Measurements from ENCODE around the gene KRTAP10-3. TPM values are rescaled to one million over a fixed set of nuclear protein-coding genes. Genes with fewer than 3 reads are reported as not detected.

The KRTAP10-3 gene
- polyA plus RNA-seq, 1 of the 3 experiments (the other 2 are of a cell fraction), result not detected

GRCh38 chr21:44585892-44586291 is 27.3 kb upstream of the KRTAP10-3 start:
- CTCF ChIA-PET, result no interaction called here
- no peaks in the 10 kb centered on the region for H3F3A ChIP-seq (replicated peaks; ENCODE audit: insufficient read depth)
- H2AFZ ChIP-seq (ENCODE audit: low read depth), result no peak overlapping the region
- H3K79me2 ChIP-seq (ENCODE audit: insufficient read depth), result no peaks in the 10 kb centered on the region
- no peaks in the 10 kb centered on the region for H3K9me3 ChIP-seq
- TF ChIP-seq USF2 (IDR thresholded peaks at IDR 0.05; ENCODE audit: borderline replicate concordance, low read depth, low read length) (no peak), YY1 (IDR thresholded peaks at IDR 0.05; ENCODE audit: low read depth) (no peak), SIN3A (IDR thresholded peaks at IDR 0.05; ENCODE audit: borderline replicate concordance, low read depth, low read length) (no peak), CTCF (IDR thresholded peaks at IDR 0.05) (no peak)
- H3K27me3 ChIP-seq (ENCODE audit: insufficient read depth), result no peaks in the 10 kb centered on the region; the same call in 1 of the 2 replicates
- peaks cover 0 to 5% of the 10 kb centered on the region in 2 experiments; a peak in 1 of 4 replicates for H3K4me1 ChIP-seq (ENCODE audit: control insufficient read depth in 1 of 2, insufficient read depth in 2 of 2, low read depth in 1 of 2, low read length in 1 of 2)
- no peak overlapping the region for H3K9ac ChIP-seq
- no peaks in the 10 kb centered on the region for H4K20me1 ChIP-seq (ENCODE audit: insufficient read depth)
- no peaks in the 10 kb centered on the region for H3K36me3 ChIP-seq (replicated peaks in 1 of 2; ENCODE audit: control insufficient read depth in 1 of 2, insufficient read depth in 2 of 2, low read length in 1 of 2)
- no peak overlapping the region for H3K4me2 ChIP-seq
- no peak overlapping the region for H3K27ac ChIP-seq (ENCODE audit: low read depth in 2 of 2, low read length in 1 of 2)
- H3K9me2 ChIP-seq, result no peaks in the 10 kb centered on the region
- DNase-seq, result no peak
- 4% methylated on average over 3 of the region's 3 CpGs for WGBS (ENCODE audit: low lambda C conversion rate)
- POLR2A ChIA-PET, result no interaction called here
- no peak overlapping the region for H3K4me3 ChIP-seq (ENCODE audit: low read depth in 2 of 2, low read length in 1 of 2)

- Histone ChIP-seq H3F3A (replicated peaks; ENCODE audit: insufficient read depth) (no peaks in the 10 kb centered on the region), H3K9me3 (no peaks in the 10 kb centered on the region), H3K79me2 (ENCODE audit: insufficient read depth) (no peaks in the 10 kb centered on the region), H3K4me2 (no peak overlapping the region), H3K27ac (ENCODE audit: low read depth in 2 of 2, low read length in 1 of 2) (no peak overlapping the region), H4K20me1 (ENCODE audit: insufficient read depth) (no peaks in the 10 kb centered on the region), H3K4me3 (ENCODE audit: low read depth in 2 of 2, low read length in 1 of 2) (no peak overlapping the region), H3K4me1 (ENCODE audit: control insufficient read depth in 1 of 2, insufficient read depth in 2 of 2, low read depth in 1 of 2, low read length in 1 of 2) (peaks cover 0 to 10% of the 10 kb centered on the region in 2 experiments; a peak in 1 of 4 replicates), H2AFZ (ENCODE audit: low read depth) (no peak overlapping the region), H3K9ac (no peak overlapping the region), H3K9me2 (no peaks in the 10 kb centered on the region), H3K36me3 (replicated peaks in 1 of 2; ENCODE audit: control insufficient read depth in 1 of 2, insufficient read depth in 2 of 2, low read length in 1 of 2) (no peaks in the 10 kb centered on the region), H3K27me3 (ENCODE audit: insufficient read depth) (no peaks in the 10 kb centered on the region; the same call in 1 of the 2 replicates)
- CTCF ChIA-PET, result interaction anchor here (2.5 kb wide), 1 partner anchor 210 kb away, joined by 8 read pairs; no protein-coding TSS in a partner anchor
- TF ChIP-seq TEAD4 (IDR thresholded peaks at IDR 0.05; ENCODE audit: borderline replicate concordance, insufficient read depth), result no peak
- POLR2A ChIA-PET, result no interaction called here
- WGBS (ENCODE audit: low lambda C conversion rate), result 7% methylated on average over 6 of the region's 6 CpGs
- DNase-seq, result no peak
These were observed 25.2 kb upstream of the KRTAP10-3 start for GRCh38 chr21:44583800-44584147.

GRCh38 chr21:44583089-44583799 is 24.6 kb upstream of the KRTAP10-3 start:
- H3K4me1 ChIP-seq (ENCODE audit: control insufficient read depth in 1 of 2, insufficient read depth in 2 of 2, low read depth in 1 of 2, low read length in 1 of 2), result peaks cover 0 to 10% of the 10 kb centered on the region in 2 experiments; a peak in 1 of 4 replicates
- ChIA-PET POLR2A (no interaction called here), CTCF (interaction anchor here (2.5 kb wide), 1 partner anchor 210 kb away, joined by 8 read pairs; no protein-coding TSS in a partner anchor)
- no peak for DNase-seq
- H3K9me2 ChIP-seq, result no peaks in the 10 kb centered on the region
- no peaks in the 10 kb centered on the region; the same call in 1 of the 2 replicates for H3K27me3 ChIP-seq (ENCODE audit: insufficient read depth)
- no peaks in the 10 kb centered on the region for H3K9me3 ChIP-seq
- H3K27ac ChIP-seq (ENCODE audit: low read depth in 2 of 2, low read length in 1 of 2), result no peak overlapping the region
- WGBS (ENCODE audit: low lambda C conversion rate), result under 1% methylated on average over 11 of the region's 11 CpGs
- H2AFZ ChIP-seq (ENCODE audit: low read depth), result no peak overlapping the region
- no peaks in the 10 kb centered on the region for H3F3A ChIP-seq (replicated peaks; ENCODE audit: insufficient read depth)
- H4K20me1 ChIP-seq (ENCODE audit: insufficient read depth), result no peaks in the 10 kb centered on the region
- H3K79me2 ChIP-seq (ENCODE audit: insufficient read depth), result no peaks in the 10 kb centered on the region
- no peak overlapping the region for H3K4me3 ChIP-seq (ENCODE audit: low read depth in 2 of 2, low read length in 1 of 2)
- no peak overlapping the region for H3K4me2 ChIP-seq
- H3K36me3 ChIP-seq (replicated peaks in 1 of 2; ENCODE audit: control insufficient read depth in 1 of 2, insufficient read depth in 2 of 2, low read length in 1 of 2), result no peaks in the 10 kb centered on the region
- TF ChIP-seq USF1 (IDR thresholded peaks at IDR 0.05; ENCODE audit: borderline replicate concordance, low read depth) (no peak), GATA2 (CRISPR knock-in tag; IDR thresholded peaks at IDR 0.05) (no peak), CTCF (IDR thresholded peaks at IDR 0.05) (no peak)
- no peak overlapping the region for H3K9ac ChIP-seq

All from SK-N-SH (cell line).